ENCODE data around the gene NT5E. TPM values are rescaled to one million over a fixed set of nuclear protein-coding genes. Genes with fewer than 3 reads are reported as not detected.

Gene NT5E
- total RNA-seq, 1 donor from 2014 or later, result 15.4 TPM

DNA sequence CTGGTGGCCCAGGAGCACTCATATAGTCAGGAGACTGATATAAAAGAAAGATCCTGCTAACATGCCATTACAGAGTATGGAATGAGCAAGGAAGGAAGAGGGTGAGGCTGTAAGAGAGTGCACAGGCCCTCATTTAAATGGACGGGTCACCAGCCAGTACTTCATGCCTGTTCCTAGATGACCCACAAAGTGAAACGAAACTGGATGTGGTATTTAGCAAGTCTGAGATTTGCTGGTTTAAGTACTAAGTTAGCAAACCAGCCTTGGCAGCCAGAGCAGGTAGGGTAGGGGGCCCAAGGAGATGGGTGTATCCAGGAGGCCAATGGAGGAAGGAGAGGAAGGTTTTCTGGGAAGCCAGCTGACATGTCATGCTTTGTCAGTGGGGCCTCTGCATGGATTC, 15.9 kb downstream of the NT5E start:
- Mint-ChIP-seq H3K9me3 (no peaks in the 10 kb centered on the region), H3K4me1 (ENCODE audit: low read depth) (peaks cover 56% of the 10 kb centered on the region), H3K4me3 (ENCODE audit: low read depth) (peak overlapping the region; percentile 3), H3K27ac (peak overlapping the region; percentile 93), H3K27me3 (ENCODE audit: low read depth) (no peaks in the 10 kb centered on the region), H3K36me3 (ENCODE audit: low read depth) (peaks cover 18% of the 10 kb centered on the region)
- intact Hi-C loops (cut with micrococcal nuclease), result loop anchor here (1.0 to 2.0 kb wide), 3 partner anchors 49 to 213 kb away; no protein-coding TSS in a partner anchor
- DNase-seq (ENCODE audit: low spot score), result no peak

DNA sequence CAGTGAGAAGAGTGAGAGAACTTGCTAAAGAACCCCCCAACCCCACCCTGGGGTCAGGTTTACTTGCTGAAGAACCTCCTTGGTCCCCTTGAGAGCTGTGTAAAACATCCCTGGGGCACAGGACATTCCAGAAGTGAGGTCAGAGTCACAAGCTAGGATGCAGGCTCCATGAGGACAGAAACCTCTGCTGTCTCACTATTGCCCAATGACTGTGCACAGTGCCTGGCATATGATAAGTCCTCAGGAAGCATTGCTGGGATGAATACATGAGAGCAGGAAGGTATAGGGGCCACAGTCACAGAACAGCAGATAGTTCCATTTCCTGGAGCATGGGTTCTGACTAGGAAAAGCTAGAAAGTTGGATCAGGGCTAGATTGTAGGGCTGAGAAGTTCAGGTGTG, 18.4 kb downstream of the NT5E start:
- Mint-ChIP-seq H3K27ac (no peak overlapping the region), H3K9me3 (no peaks in the 10 kb centered on the region), H3K4me3 (ENCODE audit: low read depth) (no peak overlapping the region), H3K36me3 (ENCODE audit: low read depth) (peaks cover 26% of the 10 kb centered on the region), H3K4me1 (ENCODE audit: low read depth) (peaks cover 33% of the 10 kb centered on the region), H3K27me3 (ENCODE audit: low read depth) (peaks cover 2% of the 10 kb centered on the region)
- intact Hi-C loops (cut with micrococcal nuclease), result no loop called here
- DNase-seq (ENCODE audit: low spot score), result no peak

DNA sequence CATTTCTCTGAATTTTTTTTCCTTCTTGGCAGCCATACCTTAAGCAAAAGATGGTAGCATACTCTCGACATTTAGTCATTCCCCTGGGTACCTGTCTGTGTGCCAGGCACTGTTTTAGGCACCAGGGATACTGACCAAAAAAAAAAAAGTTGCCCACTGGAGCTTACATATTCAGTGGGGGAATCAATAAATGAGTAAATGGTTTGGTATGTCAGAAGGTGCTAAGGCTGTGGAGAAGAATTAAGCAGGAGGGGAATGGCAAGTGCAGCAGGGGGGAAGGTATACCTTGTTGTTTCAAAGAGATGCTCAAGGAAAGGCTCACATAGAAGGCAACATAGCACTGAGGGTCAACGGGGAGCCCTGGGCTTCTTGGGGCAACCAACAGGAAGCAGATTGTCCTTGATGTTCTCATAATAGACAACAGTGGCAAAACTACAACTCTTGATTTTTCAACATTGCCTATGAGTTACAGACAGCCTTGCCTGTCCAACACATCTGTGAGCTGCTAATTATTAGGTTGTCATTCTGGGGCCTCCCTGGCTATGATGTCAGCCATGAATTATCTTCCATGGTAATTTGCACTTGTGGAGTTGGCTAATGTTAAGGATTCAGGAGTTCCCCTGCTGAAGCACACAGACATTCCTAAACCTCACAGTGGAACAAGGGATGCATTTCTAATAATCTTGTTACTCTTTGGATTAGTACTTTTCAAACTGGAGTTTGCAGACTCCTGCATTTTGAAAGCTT, 19.6 kb downstream of the NT5E start:
- Mint-ChIP-seq H3K9me3 (no peaks in the 10 kb centered on the region), H3K4me3 (ENCODE audit: low read depth) (no peak overlapping the region), H3K27ac (no peak overlapping the region), H3K36me3 (ENCODE audit: low read depth) (peaks cover 30% of the 10 kb centered on the region), H3K4me1 (ENCODE audit: low read depth) (peaks cover 33% of the 10 kb centered on the region), H3K27me3 (ENCODE audit: low read depth) (peaks cover 2% of the 10 kb centered on the region)
- DNase-seq (ENCODE audit: low spot score), result no peak
- intact Hi-C loops (cut with micrococcal nuclease), result no loop called here

DNA sequence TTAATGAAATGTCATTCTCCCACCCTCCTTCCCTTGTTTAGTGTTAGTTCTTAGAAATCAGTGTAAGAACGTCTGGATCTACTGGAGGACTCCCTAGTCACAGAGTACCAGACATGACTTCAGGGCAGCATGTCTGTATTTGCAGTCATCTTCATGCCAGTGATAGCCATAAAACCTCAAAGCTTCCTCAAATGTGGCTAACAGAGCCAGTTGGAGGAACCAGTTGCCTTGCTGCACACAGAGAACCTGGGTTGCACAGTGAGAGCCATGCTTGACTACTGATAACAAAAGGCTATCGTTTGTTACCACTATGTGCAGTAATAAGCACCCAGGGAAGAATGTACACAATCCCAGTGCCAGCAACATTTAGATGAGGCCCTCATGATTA, 20.1 kb downstream of the NT5E start:
- H3K36me3 Mint-ChIP-seq (ENCODE audit: low read depth), result peaks cover 30% of the 10 kb centered on the region
- DNase-seq (ENCODE audit: low spot score), result no peak
- peaks cover 2% of the 10 kb centered on the region for H3K27me3 Mint-ChIP-seq (ENCODE audit: low read depth)
- no peak overlapping the region for H3K4me3 Mint-ChIP-seq (ENCODE audit: low read depth)
- H3K4me1 Mint-ChIP-seq (ENCODE audit: low read depth), result peaks cover 28% of the 10 kb centered on the region
- intact Hi-C loops (cut with micrococcal nuclease), result no loop called here
- no peaks in the 10 kb centered on the region for H3K9me3 Mint-ChIP-seq
- H3K27ac Mint-ChIP-seq, result no peak overlapping the region

DNA sequence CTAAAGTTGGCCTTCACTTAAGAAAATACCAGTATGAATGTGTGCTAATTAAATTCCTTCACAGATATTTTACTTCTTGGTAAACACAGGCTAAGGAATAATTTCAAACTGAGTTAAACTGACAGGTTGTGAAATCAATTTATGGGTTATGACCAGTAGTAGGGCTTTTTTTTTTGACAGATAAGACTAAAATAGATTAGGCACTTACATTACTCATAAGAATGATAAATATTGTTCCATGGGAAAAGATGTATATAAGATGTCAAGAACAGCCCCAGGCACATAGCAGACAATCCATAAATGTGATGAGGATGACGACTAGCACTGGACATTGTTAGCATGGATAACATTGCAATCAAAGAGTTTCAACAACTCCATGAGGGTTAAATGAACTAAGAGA, 22.9 kb downstream of the NT5E start:
- Mint-ChIP-seq H3K4me1 (ENCODE audit: low read depth) (peaks cover 20% of the 10 kb centered on the region), H3K9me3 (no peaks in the 10 kb centered on the region), H3K27ac (no peak overlapping the region), H3K4me3 (ENCODE audit: low read depth) (no peak overlapping the region), H3K27me3 (ENCODE audit: low read depth) (peaks cover 2% of the 10 kb centered on the region), H3K36me3 (ENCODE audit: low read depth) (peaks cover 36% of the 10 kb centered on the region)
- intact Hi-C loops (cut with micrococcal nuclease), result no loop called here
- DNase-seq (ENCODE audit: low spot score), result no peak

DNA sequence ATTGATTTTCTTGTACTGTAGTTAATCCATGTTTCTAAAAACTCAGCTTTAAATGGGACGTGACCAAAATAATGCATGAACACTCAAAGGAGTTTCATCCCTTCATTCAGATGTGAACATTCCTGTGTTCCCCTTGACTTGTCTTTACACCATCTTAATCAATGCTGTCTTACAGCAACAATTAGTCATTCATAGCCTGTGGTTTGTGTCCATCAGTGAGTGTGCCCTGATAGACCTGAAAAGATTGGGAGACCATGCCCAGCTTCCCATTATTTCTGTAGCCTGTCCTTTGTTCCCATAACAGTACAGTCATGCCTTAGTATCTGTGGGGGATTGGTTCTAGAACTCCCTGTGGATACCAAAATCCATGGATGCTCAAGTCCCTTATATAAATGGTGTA, 23.9 kb downstream of the NT5E start:
- H3K4me3 Mint-ChIP-seq (ENCODE audit: low read depth), result no peak overlapping the region
- no peak overlapping the region for H3K27ac Mint-ChIP-seq
- H3K27me3 Mint-ChIP-seq (ENCODE audit: low read depth), result peaks cover 2% of the 10 kb centered on the region
- no peaks in the 10 kb centered on the region for H3K9me3 Mint-ChIP-seq
- intact Hi-C loops (cut with micrococcal nuclease), result no loop called here
- DNase-seq (ENCODE audit: low spot score), result no peak
- H3K36me3 Mint-ChIP-seq (ENCODE audit: low read depth), result peaks cover 32% of the 10 kb centered on the region
- peaks cover 16% of the 10 kb centered on the region for H3K4me1 Mint-ChIP-seq (ENCODE audit: low read depth)

DNA sequence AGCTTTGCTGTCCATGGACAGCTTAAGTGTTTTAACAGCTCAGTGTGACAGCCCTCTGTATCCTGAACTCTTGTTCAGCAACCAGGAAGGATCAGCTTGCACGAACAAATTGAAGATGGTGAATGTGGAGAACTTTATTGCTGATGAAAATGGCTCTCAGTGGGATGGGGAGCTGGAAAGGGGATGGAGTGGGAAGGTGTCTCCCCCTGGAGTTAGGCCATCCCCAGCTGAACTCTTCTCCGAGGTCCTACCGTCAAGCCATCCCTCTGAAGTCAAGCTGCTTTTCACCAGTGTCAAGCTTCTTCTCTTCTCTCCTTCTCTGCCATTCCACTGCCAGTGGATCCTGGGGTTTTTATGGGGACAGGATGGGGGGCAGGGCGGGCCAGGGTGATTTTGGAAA, 26.6 kb downstream of the NT5E start:
- Mint-ChIP-seq H3K4me3 (ENCODE audit: low read depth) (no peak overlapping the region), H3K36me3 (ENCODE audit: low read depth) (peaks cover 27% of the 10 kb centered on the region), H3K27me3 (ENCODE audit: low read depth) (peaks cover 2% of the 10 kb centered on the region), H3K9me3 (no peaks in the 10 kb centered on the region), H3K27ac (no peak overlapping the region), H3K4me1 (ENCODE audit: low read depth) (peaks cover 16% of the 10 kb centered on the region)
- intact Hi-C loops (cut with micrococcal nuclease), result no loop called here
- no peak for DNase-seq (ENCODE audit: low spot score)

DNA sequence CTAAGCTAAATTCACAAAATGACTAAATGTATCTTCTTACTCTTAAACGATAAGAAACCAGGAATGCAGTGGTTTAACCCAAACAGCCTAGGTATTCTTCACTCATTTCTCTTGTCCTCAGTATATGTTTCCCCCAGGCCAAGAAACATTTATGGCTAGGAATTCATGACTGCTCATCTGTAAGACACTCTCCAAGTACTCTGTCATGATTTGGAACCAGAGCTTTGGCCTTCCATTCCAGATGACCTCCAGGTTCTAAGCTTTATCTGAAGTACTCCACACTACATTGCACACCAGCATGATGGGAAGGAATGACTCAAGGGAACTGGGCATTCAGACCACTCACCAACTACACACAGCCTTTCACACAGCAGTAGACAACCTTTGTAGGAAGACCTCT, 29.3 kb downstream of the NT5E start:
- no peaks in the 10 kb centered on the region for H3K9me3 Mint-ChIP-seq
- no peak overlapping the region for H3K27ac Mint-ChIP-seq
- no peak overlapping the region for H3K4me3 Mint-ChIP-seq (ENCODE audit: low read depth)
- DNase-seq (ENCODE audit: low spot score), result no peak
- H3K27me3 Mint-ChIP-seq (ENCODE audit: low read depth), result no peaks in the 10 kb centered on the region
- peaks cover 17% of the 10 kb centered on the region for H3K4me1 Mint-ChIP-seq (ENCODE audit: low read depth)
- intact Hi-C loops (cut with micrococcal nuclease), result no loop called here
- H3K36me3 Mint-ChIP-seq (ENCODE audit: low read depth), result peaks cover 15% of the 10 kb centered on the region

DNA sequence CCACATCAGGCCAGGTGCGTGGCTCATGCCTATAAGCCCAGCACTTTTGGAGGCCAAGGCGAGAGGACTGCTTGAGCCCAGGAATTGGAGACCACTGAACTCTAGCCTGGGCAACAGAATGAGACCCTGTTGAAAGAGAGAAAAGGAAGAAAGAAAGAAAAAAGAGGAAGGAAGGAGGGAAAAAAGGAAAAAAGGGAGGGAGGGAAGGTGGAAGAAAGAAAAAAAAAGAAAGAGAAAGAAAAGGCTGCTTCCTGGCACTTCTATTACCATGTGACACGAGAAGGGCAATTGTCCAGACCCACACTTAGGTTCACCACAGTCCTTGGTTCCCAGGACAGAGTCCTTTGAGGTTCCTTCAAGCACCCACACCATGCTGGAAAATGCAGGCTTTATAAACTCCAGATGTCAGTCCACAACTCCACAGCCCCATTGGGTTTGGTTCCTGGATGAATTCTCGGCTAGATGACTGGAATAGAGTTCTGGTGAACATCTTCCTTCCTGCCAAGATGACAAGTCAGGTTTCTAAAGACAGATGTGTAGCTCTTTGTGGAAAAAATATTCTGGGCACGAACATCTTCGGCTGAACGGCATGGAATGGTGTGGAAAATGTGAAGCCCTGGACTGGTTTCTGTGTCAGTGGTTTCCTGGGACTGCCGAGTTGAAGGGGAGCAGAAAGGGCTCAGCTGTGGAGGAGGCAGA, 32.5 kb downstream of the NT5E start:
- Mint-ChIP-seq H3K36me3 (ENCODE audit: low read depth) (no peaks in the 10 kb centered on the region), H3K4me1 (ENCODE audit: low read depth) (peaks cover 12% of the 10 kb centered on the region), H3K9me3 (no peaks in the 10 kb centered on the region), H3K27me3 (ENCODE audit: low read depth) (no peaks in the 10 kb centered on the region), H3K4me3 (ENCODE audit: low read depth) (no peak overlapping the region), H3K27ac (no peak overlapping the region)
- intact Hi-C loops (cut with micrococcal nuclease), result no loop called here
- no peak for DNase-seq (ENCODE audit: low spot score)

DNA sequence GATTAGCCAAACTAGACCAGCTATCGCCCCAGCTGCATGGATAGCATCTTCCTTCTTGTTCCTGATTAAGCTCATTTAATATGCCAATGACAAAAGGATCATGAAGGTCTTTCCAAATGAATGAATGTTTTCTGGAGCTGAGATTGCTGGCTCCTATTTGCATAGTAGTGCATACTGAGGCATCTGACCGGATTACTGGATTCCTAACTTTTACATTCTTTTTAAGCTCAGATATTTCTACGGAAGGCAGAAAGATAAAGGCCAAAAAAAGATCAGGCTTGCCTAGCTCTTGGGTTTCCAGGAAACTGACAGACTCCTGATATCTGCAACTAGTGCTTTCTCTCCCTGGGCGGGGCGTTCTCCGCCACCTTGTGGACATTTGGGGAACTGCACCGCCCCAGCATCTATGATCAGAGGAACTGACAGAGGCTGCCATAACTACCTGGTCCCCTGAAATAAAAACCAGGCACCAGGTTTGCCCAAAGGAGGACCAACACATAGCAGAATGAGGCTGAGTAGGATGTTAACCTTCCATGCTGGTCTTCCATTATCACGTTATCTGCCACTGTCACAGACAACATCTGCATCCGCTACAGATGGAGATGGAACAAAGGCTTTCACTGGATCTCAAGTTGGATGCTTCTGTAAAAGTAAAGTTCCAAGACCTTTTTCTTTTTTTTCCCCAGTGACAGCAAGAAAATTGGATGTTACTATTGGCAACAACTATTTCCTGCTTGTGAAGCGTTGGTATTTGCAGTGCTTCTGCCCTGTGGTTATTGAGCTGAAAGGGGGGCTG, 33.2 kb downstream of the NT5E start:
- peak overlapping the region; percentile 58 for H3K27ac Mint-ChIP-seq
- DNase-seq (ENCODE audit: low spot score), result peak; percentile 74
- H3K9me3 Mint-ChIP-seq, result no peaks in the 10 kb centered on the region
- intact Hi-C loops (cut with micrococcal nuclease), result loop anchor here (1.0 kb wide), 3 partner anchors 19 to 128 kb away; partner anchors contain the start of gene NT5E
- no peaks in the 10 kb centered on the region for H3K27me3 Mint-ChIP-seq (ENCODE audit: low read depth)
- peaks cover 12% of the 10 kb centered on the region for H3K4me1 Mint-ChIP-seq (ENCODE audit: low read depth)
- no peak overlapping the region for H3K4me3 Mint-ChIP-seq (ENCODE audit: low read depth)
- H3K36me3 Mint-ChIP-seq (ENCODE audit: low read depth), result no peaks in the 10 kb centered on the region

DNA sequence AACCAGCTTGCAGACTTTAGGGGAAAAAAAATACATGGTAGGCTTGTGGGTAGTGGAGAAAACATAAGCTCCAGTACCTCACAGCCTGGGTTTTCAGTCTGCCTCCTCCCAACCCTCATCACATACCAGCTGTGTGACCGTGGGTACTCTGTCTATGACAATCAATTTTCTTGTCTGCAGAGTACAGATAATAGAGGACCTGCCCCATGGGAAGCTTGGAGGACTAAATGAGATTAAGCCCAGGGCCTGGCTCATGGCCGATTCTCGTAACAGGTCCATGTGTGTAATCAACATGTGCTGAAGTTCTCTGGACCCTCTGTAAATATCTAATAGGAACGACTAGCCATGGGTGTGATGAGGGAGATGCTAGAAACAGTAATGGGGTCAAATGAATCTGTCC, 34.0 kb downstream of the NT5E start:
- peaks cover 12% of the 10 kb centered on the region for H3K4me1 Mint-ChIP-seq (ENCODE audit: low read depth)
- no peak overlapping the region for H3K27ac Mint-ChIP-seq
- H3K27me3 Mint-ChIP-seq (ENCODE audit: low read depth), result no peaks in the 10 kb centered on the region
- no peak for DNase-seq (ENCODE audit: low spot score)
- no peaks in the 10 kb centered on the region for H3K36me3 Mint-ChIP-seq (ENCODE audit: low read depth)
- no peak overlapping the region for H3K4me3 Mint-ChIP-seq (ENCODE audit: low read depth)
- intact Hi-C loops (cut with micrococcal nuclease), result loop anchor here (1.0 kb wide), 3 partner anchors 20 to 129 kb away; partner anchors contain the start of gene NT5E
- H3K9me3 Mint-ChIP-seq, result no peaks in the 10 kb centered on the region

DNA sequence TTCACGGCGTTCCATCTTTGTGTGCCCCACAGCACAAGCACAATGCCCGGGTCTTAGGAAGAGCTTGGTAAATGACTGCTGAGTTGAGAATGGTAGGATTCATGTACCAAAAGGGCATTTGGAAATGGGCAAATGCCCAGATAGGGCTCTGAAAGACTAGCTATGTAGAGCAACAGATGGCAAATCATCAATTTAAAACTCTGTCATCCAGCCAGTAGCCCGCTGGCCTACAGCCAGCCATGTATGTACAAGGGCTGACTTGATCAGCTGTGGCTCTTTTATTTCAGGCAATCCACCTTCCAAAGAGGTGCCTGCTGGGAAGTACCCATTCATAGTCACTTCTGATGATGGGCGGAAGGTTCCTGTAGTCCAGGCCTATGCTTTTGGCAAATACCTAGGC, 35.1 kb downstream of the NT5E start:
- intact Hi-C loops (cut with micrococcal nuclease), result no loop called here
- no peak overlapping the region for H3K27ac Mint-ChIP-seq

More for the DNA sequence above, 35.1 kb downstream of the NT5E start:
- Mint-ChIP-seq H3K4me3 (ENCODE audit: low read depth) (no peak overlapping the region), H3K36me3 (ENCODE audit: low read depth) (peaks cover 4% of the 10 kb centered on the region), H3K4me1 (ENCODE audit: low read depth) (peaks cover 12% of the 10 kb centered on the region), H3K27me3 (ENCODE audit: low read depth) (no peaks in the 10 kb centered on the region), H3K9me3 (no peaks in the 10 kb centered on the region)
- no peak for DNase-seq (ENCODE audit: low spot score)
